ENCODE results near the gene SLC35B2. TPM values are rescaled to one million over a fixed set of nuclear protein-coding genes. Genes with fewer than 3 reads are reported as not detected.

SLC35B2 gene
- total RNA-seq, 1 donor from 2014 or later, result 55.6 TPM

DNA sequence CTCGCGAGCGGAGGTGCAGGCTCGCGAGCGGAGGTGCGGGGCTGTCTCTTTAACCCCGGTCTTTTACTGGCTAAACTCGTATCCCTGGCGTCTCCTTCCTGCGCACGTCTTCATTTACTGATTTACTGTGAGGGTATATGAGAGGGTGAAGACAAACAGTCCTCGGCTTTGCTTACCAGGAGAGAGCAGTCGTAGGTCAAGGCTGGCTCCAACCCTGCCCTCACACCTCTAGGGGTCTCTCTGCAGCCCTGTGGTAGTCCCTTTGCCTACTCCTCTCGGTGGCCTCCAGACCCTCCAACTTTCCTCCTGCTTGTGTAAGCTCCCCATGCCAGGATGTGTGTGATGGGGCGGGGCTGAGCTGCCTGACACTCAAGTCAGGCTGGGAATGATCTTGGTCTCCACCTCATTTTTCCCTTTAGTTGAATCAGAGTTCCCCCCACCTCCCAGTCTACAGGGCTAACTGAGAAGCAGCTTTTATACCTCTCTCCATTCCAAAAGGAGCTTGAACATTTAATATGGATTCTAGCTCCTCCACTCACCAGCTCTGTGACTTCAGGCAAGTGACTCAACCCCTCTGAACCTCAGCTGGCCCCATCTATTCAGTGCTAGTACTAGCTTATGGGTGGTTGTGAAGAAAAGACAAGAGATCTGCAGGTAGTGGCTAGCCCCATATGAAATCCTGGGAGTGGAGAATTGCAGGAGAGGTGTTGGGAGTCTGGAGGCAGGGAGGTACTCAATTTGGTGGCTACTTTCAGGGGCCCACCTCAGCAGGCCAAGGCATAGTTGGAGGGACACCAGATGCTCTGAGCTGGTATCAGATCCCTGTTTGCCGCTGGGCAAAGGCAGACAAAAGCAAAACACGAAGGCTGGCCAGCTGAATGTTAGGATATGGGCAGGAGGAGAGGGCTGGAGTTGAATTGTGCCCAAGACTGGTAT is 33.0 kb downstream of the SLC35B2 start:
- DNase-seq (ENCODE audit: low read depth), result no peak

DNA sequence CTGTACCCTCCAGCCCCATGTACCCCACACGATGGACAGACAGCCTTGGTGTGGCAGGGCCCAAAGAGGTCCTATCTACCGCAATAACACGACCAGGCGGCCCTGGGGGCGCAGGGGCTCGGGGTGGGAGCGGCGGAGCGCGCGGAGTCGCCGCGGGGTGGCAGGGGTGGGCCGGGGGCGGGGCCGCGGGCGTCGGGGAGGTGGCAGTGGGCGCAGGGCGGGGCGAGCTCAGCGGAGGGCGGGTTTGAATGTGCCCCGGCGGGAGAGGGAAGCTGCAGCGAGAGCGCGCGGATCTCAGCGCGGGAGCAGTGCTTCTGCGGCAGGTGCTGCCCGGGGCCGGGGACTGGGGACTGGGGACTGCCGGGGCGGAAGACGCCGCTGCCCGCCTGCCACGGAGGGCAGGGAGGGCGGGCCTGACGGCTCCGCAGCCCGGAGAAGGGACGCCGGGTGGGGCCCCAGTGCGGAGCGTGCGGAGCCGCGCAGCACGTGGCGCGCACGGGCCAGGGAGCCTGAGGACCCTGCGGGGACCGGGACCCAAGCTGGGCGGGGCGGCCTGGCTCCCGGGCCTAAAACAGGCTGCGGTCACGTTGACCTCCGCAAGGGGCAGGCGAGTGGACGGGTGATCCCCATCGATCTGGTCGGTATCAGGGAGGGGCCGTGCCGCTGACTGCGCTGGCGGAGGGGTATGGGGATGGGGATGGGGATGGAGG is 33.9 kb downstream of the SLC35B2 start, which contains the start of gene SLC29A1:
Gene SLC29A1, plus strand, starts transcription at position 277 of the 710 bp plus-strand sequence. CDS start 3,719 bp downstream, outside the sequence.
- DNase-seq (ENCODE audit: low read depth), result peak; percentile 76

DNA sequence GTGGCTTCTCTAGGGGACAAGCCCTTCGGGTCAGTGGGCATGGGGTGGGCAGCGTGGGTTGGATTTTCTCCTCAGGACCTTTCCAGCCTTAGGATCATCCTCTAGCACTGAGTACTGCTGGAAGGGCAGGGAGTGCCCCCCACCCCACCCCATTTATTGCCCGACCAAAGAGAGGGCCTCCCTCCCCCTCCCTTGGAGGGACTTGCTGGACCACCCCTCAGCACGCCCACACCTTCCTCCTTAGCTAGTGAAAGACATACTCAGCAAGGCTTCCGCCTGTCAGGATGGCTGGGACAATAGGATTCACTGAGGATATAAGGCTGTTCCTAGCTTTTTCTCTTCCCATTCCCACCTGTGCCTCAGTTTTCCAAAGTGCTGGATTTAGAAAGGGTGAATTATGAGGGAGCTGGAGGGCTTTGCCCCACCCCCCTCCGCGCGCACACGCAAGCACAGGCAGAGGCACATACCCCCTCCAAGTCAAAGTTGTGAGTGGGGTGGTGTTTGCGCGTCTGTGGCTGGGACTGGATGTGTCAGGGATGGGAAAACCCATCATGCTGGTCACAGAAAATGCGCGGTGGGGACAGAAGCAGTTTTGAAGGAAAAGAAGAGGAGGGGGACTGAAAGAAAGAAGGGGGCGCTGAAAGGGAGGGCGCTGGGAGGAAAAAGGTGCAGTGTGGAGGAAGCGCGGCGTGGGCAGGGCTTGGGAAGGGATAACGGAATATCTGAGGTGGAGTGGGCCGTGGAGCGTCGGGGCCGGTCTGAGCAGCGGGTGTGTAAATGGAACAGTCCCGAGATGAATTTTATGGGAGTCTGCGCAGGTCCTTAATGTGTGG is 34.6 kb downstream of the SLC35B2 start:
- no peak for DNase-seq (ENCODE audit: low read depth)

DNA sequence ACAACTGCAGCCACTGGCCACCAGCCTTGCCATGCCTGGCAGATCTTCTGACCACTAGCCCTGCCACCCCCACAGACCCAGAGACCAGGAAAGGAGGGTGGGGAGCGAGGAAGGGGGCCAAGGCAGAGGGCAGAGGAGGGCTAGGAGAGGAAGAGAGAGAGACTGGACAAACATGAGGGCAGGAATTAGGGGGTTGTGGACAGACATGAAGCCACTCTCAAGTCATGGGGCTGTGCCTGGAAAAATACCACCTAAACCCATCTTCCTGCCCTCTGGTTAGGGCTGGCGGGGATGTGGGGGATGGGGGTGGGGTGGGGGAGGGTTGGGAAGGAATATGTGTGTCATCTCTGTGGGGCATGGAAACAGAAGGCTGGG is 35.4 kb downstream of the SLC35B2 start:
- no peak for DNase-seq (ENCODE audit: low read depth)

DNA sequence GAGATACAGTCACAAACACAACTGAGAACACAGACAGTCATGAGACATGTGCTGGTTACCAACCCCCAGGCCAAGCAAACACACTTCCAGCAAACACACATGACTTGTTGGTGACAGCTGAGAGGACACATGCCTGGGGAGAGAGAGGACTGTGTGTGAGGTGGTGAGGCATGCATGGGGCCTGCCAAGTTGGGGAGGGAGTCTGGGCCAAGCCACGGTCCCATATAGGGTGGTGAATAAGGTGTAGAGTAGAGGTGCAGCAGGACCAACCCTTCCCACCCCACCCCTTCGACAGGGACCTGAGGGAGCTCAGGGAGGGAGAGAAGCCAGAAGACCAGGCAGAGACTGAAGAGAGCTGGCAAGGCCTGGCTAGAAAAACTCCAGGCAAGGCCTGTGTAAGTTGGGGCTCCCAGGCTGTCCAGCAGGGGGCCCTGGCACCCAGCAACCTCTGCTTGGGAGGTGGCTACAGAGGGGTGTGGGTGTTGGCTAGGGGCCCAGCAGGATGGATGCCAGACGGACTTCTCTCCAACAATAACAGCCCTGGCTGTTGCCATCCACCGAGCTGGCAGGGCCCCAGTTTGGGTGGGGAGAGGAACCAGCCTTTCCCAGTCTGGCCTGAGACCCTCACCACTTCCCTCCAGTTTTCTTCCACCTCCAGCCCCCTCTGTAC is 35.9 kb downstream of the SLC35B2 start:
- DNase-seq (ENCODE audit: low read depth), result peak; percentile 98

DNA sequence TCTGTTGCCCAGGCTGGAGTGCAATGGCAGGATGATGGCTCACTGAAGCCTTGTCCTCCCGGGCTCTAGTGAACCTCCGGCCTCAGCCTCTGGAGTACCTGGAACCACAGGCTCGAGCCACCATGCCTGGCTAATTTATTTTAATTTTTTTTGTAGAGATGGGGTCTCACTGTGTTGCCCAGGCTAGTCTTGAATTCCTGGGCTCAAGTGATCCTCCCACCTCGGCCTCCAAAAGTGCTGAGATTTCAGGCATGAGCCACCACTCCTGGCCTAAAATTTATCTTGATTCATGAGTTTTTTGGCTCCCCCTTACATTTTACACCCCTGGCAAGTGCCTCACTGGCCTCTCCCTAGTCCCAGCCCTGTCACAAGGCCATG is 36.4 kb downstream of the SLC35B2 start:
- DNase-seq (ENCODE audit: low read depth), result no peak

DNA sequence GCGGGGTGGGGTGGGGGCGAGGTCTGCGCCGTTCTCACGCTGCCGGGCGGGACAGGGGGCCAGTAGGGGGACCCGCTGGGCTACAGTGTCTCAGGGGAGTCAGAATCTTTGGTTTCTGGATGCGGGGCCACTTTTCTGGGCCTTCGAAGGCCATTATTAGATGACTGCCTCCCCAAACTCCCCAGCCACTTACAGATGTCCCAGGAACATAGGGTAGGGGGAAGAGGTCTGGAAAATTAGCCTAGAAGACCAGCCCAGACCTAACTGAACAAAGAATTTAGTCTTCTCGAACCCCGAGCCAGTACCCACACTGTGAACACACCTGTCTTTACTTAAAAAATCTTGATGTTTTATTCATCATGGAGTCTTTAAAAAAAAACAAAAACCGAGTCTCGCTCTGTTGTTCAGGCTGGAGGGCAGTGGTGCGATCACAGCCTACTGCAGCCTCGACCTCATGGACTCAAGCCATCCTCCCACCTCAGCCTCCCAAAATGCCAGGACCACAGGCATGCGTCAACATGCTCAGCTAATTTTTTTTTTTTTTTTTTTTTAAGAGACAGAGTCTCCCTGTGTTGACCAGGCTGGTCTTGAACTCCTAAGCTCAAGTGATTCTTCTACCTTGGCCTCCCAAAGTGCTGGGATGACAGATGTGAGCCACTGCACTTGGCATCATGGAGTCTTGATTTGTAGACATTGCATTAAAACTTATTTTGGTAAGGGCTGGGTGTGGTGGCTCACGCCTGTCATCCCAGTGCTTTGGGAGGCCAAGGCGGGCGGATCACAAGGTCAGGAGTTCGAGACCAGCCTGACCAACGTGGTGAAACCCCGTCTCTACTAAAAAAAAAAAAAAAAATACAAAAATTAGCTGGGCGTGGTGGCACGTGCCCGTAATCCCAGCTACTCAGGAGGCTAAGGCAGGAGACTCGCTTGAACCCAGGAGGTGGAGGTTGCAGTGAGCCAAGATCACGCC is 37.2 kb downstream of the SLC35B2 start:
- no peak for DNase-seq (ENCODE audit: low read depth)

DNA sequence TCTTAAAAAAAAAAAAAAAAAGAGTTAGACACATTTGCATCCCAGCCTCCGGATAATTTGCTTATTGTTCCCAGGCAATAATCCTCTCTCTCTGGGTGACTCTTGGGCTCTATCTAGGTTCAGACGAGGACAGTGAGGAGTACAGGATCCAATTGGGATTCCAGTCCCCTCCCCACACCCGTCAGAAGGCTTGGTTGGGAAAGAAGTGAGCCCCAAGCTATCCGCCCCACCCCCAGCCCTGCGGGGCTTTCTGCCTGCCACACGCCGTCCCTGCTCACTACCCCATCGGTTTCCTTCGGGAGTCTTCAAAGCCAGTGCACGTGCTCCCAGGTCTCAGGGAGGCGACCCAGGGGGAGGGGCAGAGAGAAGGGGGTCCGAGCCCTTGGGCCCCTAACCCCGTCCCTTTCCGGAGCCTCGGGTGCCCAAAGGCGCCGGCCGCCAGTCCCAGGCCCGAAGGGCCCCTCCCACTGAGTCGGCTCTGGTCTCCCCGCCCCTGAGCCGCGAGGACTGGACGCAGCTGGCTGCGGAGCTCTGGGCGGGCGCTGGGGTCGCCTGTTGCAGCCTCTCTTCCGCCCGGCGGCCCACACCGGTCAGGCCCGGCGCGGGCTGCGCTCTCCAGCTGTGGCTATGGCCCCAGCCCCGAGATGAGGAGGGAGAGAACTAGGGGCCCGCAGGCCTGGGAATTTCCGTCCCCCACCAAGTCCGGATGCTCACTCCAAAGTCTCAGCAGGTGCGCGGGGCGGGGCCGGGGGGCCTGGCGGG is 38.1 kb downstream of the SLC35B2 start:
- peak; percentile 93 for DNase-seq (ENCODE audit: low read depth)

DNA sequence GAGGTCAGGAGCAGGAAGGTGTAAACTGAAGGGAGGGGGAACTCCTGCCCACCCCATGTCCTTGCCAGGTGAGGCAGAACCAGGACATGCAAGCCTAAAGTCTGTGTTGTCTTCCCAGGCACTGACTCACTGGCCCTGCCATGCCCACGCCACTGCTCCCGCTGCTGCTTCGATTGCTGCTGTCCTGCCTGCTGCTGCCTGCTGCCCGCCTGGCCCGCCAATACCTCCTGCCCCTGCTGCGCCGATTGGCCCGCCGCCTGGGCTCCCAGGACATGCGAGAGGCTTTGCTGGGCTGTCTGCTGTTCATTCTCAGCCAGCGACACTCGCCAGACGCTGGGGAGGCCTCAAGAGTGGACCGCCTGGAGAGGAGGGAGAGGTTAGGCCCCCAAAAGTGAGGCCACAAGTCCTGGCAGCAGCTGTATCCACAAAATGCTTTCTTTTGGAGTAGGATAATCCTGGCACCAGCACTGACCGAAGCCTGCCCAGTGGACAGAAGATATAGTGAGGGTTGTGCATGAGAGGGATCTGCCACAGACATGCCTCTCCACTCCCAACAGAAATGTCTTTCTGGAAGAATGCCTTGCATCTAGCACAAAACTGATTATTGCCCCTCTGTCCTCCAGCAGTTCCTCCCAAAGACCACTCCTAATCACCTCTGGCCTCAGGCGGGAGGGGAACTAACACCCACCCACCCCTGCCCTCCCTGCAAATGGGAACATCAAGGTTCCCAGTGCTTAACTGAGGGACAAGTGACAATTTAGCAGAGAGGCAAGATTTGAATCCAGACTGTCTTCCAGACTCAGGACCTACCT is 39.8 kb downstream of the SLC35B2 start:
- peak; percentile 87 for DNase-seq (ENCODE audit: low read depth)

DNA sequence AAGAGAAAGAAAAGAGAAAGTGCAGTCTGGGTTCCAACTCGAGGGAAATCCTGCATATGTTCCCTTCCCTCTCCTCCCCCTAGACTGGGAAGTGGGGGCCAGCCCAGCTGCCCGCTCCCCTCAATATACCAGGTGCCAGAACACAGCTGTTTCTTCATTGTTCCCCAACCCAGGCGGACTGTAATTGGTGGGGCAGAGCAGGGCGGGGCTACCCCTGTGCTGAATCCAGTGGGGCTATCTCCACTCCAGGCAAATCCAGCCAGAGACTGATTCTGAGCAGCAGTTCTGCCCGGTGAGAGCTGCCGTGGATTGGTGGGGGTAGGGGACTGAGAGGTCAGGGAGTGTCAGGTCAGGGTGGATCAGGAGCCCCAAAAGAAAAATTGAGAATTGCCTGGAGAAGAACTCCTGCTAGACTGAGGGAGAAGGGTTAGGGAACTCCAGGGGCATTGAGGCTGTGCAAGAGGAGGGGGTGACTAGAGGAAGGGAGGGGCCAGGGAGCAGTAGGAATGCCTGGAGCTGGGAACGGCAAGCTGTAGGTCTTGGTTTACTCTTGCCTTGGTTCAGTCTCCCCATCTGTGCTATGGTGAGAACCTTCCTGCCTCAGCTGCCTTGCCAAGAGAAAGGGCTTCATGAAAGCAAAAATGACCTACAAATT is 40.5 kb downstream of the SLC35B2 start, which contains the start of gene MYMX:
Gene MYMX, plus strand, starts transcription at position 250 of the 655 bp plus-strand sequence. CDS start 546 bp downstream, outside the sequence.
- DNase-seq (ENCODE audit: low read depth), result peak; percentile 95

DNA sequence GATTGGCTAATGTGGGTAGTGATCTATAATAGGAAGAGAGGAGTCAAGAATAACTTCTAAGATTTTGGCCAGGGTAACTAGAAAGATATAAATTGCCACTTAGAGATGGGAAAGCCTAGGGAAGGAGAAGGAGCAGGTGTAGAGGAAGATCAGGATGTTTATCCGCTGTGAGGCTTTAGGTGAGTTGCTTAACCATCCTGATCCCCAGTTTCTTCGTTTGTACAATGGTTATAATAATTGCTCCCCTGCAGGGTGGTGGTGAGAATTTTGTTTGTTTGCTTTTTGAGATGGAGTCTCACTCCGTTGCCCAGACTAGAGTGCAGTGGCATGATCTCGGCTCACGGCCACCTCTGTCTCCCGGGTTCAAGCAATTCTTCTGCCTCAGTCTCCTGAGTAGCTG is 43.0 kb downstream of the SLC35B2 start:
- no peak for DNase-seq (ENCODE audit: low read depth)

DNA sequence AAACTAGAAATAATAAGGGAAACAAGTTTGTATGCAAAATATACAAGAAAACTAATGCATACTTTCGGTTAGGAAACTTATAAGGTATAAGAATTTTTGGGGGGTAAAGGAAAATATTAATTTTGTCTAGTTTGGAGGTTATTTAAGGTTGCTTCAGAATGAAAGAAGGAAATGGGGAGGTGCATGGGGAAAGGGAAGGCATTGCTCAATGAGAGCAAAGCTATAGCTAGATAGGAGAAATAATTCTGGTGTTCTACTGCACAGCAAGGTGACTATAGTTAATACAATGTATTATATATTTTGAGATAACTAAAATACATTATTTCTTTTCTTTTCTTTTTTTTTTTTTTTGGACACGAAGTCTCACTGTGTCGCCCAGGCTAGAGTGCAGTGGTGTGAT is 46.0 kb downstream of the SLC35B2 start:
- no peak for DNase-seq (ENCODE audit: low read depth)

DNA sequence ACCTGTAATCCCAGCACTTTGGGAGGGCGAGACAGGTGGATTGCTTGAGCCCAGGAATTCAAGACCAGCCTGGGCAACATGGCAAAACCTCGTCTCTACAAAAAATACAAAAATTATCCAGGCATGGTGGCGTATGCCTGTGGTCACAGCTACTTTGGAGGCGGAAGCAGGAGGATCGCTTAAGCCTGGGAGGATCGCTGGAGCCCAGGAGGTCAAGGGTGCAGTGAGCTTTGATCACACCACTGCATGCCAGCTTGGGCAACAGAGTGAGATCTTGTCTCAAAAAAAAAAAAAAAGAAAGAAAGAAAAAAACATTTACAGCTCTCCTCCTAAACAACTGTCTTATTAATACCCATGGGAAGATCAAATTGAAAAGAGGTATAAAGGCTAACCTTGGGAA is 49.4 kb downstream of the SLC35B2 start:
- no peak for DNase-seq (ENCODE audit: low read depth)

Measured in myocyte (in vitro differentiated cells).